Measurements from ENCODE around the gene PLIN3.

- no peak for TF ChIP-seq POLR2A (IDR thresholded peaks at IDR 0.05)
- TF ChIP-seq, protein P1, sequence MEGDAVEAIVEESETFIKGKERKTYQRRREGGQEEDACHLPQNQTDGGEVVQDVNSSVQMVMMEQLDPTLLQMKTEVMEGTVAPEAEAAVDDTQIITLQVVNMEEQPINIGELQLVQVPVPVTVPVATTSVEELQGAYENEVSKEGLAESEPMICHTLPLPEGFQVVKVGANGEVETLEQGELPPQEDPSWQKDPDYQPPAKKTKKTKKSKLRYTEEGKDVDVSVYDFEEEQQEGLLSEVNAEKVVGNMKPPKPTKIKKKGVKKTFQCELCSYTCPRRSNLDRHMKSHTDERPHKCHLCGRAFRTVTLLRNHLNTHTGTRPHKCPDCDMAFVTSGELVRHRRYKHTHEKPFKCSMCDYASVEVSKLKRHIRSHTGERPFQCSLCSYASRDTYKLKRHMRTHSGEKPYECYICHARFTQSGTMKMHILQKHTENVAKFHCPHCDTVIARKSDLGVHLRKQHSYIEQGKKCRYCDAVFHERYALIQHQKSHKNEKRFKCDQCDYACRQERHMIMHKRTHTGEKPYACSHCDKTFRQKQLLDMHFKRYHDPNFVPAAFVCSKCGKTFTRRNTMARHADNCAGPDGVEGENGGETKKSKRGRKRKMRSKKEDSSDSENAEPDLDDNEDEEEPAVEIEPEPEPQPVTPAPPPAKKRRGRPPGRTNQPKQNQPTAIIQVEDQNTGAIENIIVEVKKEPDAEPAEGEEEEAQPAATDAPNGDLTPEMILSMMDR (IDR thresholded peaks at IDR 0.05) = no peak
Observed at GRCh38 chr19:4801085-4801619, 66.3 kb downstream of the PLIN3 start.
